ENCODE measurements around the gene ZFHX3. TPM values are rescaled to one million over a fixed set of nuclear protein-coding genes. Genes with fewer than 3 reads are reported as not detected.
A peak's percentile ranks its signal among the peaks of the same experiment; 100 is the strongest.

The ZFHX3 gene
- polyA plus RNA-seq, 1 experiment: 2.2 TPM

GRCh38 chr16:72876221-72876620 lies 171.7 kb downstream of the ZFHX3 start:
- H3K36me3 ChIP-seq (ENCODE audit: control insufficient read depth, insufficient read depth, low read length): no peaks in the 10 kb centered on the region
- CTCF ChIA-PET: interaction anchor here (0.6 to 1.7 kb wide), 5 partner anchors 17 to 751 kb away, joined by 3 to 4 read pairs (median 3); no protein-coding TSS in a partner anchor
- POLR2A ChIA-PET: interaction anchor here (0.6 to 1.0 kb wide), 3 partner anchors 13 to 302 kb away, joined by 3 to 6 read pairs (median 5); no protein-coding TSS in a partner anchor
- H3K4me3 ChIP-seq (ENCODE audit: low read depth, low read length): no peak overlapping the region
- peak; percentile 70 for DNase-seq (ENCODE audit: low read depth)
- no peak for TF ChIP-seq CTCF (IDR thresholded peaks at IDR 0.05; ENCODE audit: insufficient read depth, low read depth, low read length)
- H3K27me3 ChIP-seq (ENCODE audit: control insufficient read depth, insufficient read depth, low read length): no peaks in the 10 kb centered on the region

GRCh38 chr16:72875291-72876031 lies 172.5 kb downstream of the ZFHX3 start:
- H3K4me3 ChIP-seq (ENCODE audit: low read depth, low read length): no peak overlapping the region
- no peak for DNase-seq (ENCODE audit: low read depth)
- H3K36me3 ChIP-seq (ENCODE audit: control insufficient read depth, insufficient read depth, low read length): no peaks in the 10 kb centered on the region
- no peak for TF ChIP-seq CTCF (IDR thresholded peaks at IDR 0.05; ENCODE audit: insufficient read depth, low read depth, low read length)
- ChIA-PET CTCF (interaction anchor here (0.6 to 1.7 kb wide), 8 partner anchors 13 to 750 kb away, joined by 3 to 4 read pairs (median 3); no protein-coding TSS in a partner anchor), POLR2A (no interaction called here)
- H3K27me3 ChIP-seq (ENCODE audit: control insufficient read depth, insufficient read depth, low read length): no peaks in the 10 kb centered on the region

GRCh38 chr16:72873853-72874252 lies 174.1 kb downstream of the ZFHX3 start:
- POLR2A ChIA-PET: no interaction called here
- Histone ChIP-seq H3K36me3 (ENCODE audit: control insufficient read depth, insufficient read depth, low read length) (no peaks in the 10 kb centered on the region), H3K4me3 (ENCODE audit: low read depth, low read length) (no peak overlapping the region), H3K27me3 (ENCODE audit: control insufficient read depth, insufficient read depth, low read length) (no peaks in the 10 kb centered on the region)
- no peak for DNase-seq (ENCODE audit: low read depth)
- no peak for TF ChIP-seq CTCF (IDR thresholded peaks at IDR 0.05; ENCODE audit: insufficient read depth, low read depth, low read length)
- CTCF ChIA-PET: no interaction called here

- Histone ChIP-seq H3K27me3 (ENCODE audit: control insufficient read depth, insufficient read depth, low read length) (no peaks in the 10 kb centered on the region), H3K36me3 (ENCODE audit: control insufficient read depth, insufficient read depth, low read length) (no peaks in the 10 kb centered on the region), H3K4me3 (ENCODE audit: low read depth, low read length) (no peak overlapping the region)
- POLR2A ChIA-PET: interaction anchor here (0.7 kb wide), 1 partner anchor 70 kb away, joined by 3 read pairs; no protein-coding TSS in a partner anchor
- DNase-seq (ENCODE audit: low read depth): no peak
- CTCF ChIA-PET: interaction anchor here (1.5 kb wide), 1 partner anchor 16 kb away, joined by 5 read pairs; no protein-coding TSS in a partner anchor
- no peak for TF ChIP-seq CTCF (IDR thresholded peaks at IDR 0.05; ENCODE audit: insufficient read depth, low read depth, low read length)
Observed at GRCh38 chr16:72873044-72873443, 174.9 kb downstream of the ZFHX3 start.

- POLR2A ChIA-PET: no interaction called here
- H3K27me3 ChIP-seq (ENCODE audit: control insufficient read depth, insufficient read depth, low read length): no peaks in the 10 kb centered on the region
- TF ChIP-seq CTCF (IDR thresholded peaks at IDR 0.05; ENCODE audit: insufficient read depth, low read depth, low read length): no peak
- CTCF ChIA-PET: interaction anchor here (1.0 kb wide), 1 partner anchor 9 kb away, joined by 3 read pairs; no protein-coding TSS in a partner anchor
- DNase-seq (ENCODE audit: low read depth): no peak
- no peak overlapping the region for H3K4me3 ChIP-seq (ENCODE audit: low read depth, low read length)
- H3K36me3 ChIP-seq (ENCODE audit: control insufficient read depth, insufficient read depth, low read length): peaks cover 3% of the 10 kb centered on the region; the same call in 1 of the 2 replicates
Observed at GRCh38 chr16:72865835-72866234, 182.1 kb downstream of the ZFHX3 start.
